Stimulated activated CD4-positive, alpha-beta T cell treated with anti-CD3 and anti-CD28 coated beads, TNF-alpha, amount 100 ng/mL, for 1 hour (primary cell): Measurements from ENCODE around the gene LIMCH1.

ENCODE experiments used
- DNase-seq, 3 donors: peaks; one replicate each; pipeline ENCODE4 v3.0.0-alpha.2; 2020; ENCODE audit warnings: low read depth in 3 of 3, low spot score in 1 of 3

Gene LIMCH1

DNA sequence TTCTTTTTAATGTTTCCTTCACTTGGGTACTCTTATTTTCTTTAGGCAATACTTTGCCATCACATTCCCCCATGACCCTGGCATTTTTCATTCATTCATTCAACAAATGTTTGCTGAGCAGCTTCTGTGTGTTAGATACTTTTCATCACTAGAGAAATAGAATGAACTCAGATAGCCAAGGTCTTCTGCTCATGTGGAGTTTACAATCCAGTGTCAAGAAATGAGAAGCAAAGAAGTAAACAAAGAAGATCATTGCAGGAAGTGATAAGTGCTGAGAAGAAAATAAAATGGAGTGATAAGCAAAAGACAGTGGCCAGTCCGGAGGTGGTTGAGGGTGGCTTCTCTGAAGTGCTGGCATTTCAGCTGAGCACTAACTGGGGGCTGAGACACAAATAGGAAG, 63.1 kb downstream of the LIMCH1 start:
- DNase-seq: no peak

DNA sequence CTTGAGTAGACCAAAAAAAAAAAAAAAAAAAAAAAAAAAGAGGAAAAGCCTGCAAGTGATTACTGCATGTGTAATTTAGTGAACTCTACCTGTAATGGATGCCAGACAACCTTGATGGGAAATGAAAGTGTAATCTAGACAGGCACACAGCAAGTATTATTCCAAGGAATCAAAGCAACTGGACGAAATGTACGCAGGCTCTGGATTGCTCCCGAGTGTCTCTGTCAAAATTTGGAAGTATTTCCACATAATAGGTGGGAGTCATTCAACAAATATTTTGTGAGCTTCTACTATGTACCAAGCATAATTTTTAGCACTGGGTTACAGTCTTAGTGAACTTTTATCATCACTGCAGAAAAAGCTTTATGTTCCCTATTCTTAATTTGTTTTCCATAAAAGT, 64.2 kb downstream of the LIMCH1 start:
- DNase-seq: no peak

DNA sequence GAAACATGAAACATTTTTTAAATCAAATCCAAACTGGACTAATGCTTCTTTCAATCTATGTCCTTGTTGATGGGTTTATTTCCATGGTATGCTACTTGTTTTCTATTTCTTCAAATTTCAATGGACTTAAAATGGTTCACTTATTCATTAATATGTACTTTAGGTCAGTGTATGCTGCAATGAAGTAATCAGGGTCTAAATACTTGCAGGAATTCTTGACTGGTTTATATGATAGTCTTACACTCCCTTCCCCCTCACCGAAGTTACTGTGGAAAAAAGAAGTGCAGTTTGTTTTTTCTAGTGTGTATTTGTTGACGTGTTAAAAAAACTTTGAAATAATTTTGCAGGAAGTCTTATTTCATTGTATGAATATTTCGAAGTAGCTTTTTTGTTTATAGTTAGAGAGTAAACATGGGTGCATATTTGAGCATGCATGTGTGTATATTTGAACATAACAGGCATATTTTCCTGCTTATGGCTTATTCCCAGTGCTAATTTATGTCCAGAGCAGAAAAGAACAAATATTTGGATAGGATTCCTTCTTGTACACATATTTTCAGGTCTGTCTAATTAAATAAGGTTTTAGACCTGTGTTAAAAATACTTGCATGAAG, 65.0 kb downstream of the LIMCH1 start:
- DNase-seq: no peak

DNA sequence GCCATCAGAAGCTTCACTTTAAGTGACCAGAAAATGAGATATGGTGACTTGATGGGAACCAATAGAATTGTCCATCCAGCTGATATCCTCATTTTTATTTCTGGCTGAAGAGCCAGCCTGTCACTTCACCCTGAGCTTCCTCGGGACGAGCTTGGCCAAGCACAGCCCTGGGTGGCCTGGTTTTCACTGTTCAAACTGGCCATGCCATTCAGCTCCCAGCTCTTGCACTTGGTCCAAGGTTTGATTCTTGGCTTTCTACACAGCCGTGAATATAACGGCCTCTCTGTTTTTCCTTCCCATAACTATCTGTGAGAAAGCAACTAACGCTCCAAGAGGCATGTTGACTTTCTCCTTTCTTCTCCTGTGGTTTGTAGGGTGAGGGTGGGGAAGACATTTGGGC, 71.9 kb downstream of the LIMCH1 start:
- DNase-seq: no peak

DNA sequence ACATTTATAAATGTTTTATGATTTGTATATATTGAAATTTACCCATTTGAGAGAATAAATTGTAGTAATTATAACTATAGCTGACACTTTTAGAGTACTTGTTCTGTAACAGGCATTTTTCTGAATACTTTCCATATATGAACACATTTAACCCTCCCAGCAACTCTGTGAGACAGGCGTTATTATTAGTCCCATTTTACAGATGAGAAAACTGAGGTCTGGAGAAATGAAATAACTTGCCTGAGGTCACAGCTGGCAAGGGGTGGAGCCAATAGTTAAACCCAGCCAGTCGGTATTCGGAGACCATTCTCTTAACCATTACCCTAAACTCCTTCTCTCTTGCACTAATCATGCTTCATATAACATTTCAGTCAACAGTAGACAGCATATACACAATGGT, 72.5 kb downstream of the LIMCH1 start:
- no peak for DNase-seq

DNA sequence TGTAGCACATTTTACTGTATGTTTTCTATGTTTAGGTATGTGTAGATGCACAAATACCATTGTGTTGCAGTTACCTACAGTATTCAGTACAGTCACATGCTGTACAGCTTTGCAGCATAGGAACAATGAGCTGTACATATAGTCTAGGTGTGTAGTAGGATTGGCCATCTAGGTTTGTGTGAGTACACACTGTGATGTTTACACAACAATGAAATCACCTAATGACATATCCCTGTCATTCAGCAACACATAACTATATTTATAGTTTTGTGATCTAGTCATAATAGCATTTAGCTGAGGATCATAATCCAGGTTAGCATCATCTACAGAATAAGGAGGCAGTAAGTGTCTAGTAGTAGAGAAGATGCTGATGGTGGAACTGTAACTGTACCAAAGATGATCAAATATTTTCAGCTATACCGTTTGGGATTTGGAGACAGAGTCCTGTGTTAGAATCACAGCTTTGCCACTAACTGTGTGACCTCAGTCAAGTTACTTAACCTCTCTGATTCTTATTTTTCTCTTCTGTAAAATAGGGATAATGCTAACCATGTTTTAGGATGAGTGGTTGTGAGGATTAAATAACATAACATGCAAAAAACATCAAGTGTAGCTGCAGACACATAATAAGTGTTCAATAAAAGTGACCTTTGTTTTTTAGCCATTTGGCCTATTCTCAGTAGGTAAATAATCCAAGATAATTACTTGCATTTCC, 73.3 kb downstream of the LIMCH1 start:
- DNase-seq: no peak

DNA sequence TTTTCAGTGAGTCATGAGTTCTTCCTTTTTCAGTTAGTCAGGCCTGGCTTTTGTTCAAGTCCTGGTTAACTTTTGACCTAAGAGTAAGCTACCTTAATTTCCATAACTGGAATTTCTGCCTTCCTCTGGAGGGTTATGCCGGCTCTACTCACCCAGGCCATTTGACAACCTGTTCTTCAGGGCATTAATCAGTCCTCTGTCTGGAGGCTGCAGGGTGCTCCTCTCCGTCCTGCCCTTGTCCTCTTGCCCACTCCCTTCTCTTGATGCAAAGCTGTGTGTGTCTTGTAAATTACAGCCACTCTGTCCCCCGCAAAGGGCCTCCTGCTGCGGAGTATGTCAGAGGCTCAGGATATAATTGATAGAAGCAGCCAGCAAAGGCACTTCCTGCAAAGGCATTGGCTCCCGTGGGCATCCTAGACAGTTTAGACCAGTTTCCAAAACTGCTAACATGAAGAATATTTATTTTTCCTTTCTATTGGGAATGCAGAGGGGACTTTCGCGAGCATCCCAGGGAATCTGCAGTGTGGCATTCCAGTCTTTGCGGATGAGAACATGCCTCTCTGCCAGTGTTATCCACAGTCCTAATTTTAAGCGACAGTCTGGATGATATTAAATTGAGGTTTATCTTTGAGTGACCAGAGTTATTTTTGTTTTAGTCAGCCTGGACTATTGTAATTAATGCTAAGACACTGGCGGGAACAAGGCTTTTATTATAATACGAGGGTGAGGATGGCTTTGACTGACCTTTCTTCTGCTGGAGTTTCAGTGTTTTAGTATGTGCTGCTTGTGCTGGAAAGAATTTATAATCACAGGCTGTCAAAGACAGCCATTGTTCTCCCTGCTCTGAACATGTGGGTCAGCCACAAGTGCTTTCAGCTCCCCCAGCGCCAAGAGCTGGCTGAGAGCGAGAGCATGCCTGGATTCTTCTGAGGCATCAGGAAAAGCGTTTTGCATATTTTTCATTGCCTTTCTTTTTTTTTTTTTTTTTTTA, 74.2 kb downstream of the LIMCH1 start:
- no peak for DNase-seq

DNA sequence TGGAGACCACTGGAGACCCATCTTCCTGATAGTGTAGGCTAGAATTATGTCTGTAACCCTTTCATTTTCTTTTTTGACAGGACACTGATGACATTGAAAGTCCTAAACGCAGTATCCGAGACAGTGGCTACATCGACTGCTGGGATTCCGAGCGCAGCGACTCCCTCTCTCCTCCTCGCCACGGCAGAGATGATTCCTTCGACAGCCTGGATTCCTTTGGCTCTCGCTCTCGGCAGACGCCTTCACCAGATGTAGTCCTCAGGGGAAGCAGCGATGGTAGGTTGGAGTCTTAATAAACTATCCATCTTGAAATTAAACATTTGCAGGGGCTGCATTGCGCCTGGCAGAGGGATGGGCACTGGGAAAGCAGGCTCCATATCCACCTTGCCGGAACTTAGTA, 75.4 kb downstream of the LIMCH1 start:
- DNase-seq: no peak

DNA sequence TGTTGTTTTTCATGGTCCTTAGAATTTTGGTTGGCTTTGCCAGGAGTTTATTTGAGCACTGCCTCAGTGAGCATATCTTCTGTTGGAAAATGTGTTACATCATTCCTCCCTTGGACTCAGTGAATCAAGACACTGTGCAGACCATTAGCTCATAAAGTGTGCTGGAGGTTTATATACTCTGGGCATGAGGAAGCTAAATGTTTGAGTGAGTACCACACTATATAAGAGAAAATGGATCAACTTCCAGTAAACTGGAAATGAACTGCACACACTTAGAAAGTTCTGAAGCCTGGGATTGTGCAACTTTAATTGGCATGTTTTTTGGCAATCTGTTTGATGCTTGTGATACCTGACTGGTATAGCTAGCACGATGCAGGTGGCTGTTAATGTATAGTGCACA, 75.9 kb downstream of the LIMCH1 start:
- DNase-seq: no peak

DNA sequence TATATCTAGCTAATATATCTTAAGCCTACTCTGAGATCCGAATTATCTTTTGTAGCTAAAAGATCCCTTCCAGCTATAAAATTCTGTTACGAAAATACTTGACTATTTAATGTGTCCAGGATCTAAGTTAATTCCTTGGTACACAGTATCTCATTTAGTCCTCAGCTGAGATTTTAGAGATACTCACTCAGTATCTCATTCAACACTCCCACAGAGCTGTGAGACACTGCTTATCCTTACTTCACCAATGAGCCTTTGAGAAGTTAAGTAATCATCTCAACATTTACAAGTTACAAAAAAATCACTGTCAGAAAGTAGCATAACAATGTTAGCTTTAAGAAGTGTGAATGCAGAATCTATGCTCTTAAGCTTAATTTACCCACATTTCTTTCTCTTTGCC, 76.6 kb downstream of the LIMCH1 start:
- no peak for DNase-seq

DNA sequence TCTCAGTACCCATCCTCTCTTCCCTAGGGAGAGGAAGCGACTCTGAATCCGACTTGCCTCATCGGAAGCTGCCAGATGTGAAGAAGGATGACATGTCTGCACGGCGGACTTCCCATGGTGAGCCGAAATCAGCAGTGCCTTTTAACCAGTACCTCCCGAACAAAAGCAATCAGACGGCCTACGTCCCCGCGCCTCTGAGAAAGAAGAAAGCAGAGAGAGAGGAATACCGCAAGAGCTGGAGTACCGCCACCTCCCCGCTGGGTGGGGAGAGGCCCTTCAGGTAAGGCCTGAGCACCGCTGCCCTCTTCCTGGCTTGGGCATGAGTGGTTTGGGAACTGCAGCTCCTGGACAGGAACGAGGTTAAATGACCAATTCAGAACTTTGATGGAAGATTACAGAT, 81.2 kb downstream of the LIMCH1 start:
- no peak for DNase-seq

DNA sequence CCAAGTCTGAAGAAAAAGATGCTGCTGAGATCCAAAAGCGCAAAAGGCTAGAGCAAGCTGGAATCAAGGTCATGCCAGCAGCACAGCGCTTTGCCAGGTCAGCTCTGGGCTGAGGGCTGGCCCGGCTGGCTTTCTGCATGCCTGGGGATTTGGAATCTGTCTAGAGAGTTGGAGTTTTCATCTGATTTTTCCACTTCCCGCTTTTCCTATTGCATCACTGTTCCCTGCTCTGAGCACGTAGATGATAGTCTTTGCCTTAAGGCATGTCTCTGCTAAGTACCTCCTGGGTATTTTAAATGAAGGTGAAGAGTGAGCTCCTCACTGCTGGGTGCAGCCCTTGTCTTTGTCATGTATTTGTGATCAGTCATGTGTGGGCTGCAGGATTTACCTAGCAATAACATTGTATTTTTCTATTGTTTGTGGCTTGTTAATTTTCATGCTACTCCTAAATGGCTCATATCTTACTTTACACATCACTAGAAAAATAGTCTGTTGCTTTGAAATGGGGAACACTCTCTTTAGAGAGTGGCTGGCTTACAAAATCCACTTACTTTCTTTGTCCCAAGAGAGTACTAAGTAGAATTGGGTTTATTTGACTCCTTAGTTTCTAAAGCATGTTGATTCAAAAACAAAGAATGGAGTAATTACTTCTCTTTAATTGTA, 82.8 kb downstream of the LIMCH1 start:
- DNase-seq: no peak

DNA sequence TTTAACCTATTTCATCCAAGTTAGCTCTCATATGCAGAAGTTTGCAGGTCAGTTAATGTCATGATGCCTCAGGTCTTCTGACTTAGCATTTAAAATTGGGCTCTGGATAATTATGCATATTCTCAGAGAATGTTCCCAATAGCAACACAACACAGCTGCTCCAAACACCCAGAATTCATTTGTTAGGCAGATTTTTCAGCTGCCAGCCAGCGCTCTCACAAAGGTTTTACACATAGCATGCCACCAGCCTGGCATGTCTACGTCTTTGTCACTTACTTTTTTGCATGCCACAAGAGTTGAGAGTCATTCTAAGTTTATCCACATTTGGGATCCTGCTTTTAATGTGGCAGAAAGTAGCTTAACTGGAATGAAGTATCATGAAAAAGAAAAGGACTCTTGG, 84.8 kb downstream of the LIMCH1 start:
- no peak for DNase-seq

DNA sequence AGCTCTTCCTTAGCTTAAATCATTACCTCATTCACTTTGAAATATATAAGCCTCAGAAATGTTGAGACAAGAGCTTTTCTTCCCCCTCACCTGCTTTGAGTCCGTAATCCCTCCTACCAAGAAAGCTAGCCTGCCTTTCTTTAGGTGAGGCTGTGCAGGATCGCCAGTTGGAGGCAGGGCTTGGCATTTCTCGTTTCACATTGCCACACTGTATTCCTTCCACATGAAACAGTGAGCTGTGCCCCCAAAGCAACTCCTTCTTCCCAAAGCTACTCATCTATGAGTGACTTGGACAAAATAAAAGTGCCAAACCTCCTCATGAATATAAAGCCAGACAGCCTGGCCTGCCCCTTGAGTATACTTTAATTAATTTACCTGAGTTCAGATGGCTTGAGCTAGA, 86.8 kb downstream of the LIMCH1 start:
- DNase-seq: no peak

DNA sequence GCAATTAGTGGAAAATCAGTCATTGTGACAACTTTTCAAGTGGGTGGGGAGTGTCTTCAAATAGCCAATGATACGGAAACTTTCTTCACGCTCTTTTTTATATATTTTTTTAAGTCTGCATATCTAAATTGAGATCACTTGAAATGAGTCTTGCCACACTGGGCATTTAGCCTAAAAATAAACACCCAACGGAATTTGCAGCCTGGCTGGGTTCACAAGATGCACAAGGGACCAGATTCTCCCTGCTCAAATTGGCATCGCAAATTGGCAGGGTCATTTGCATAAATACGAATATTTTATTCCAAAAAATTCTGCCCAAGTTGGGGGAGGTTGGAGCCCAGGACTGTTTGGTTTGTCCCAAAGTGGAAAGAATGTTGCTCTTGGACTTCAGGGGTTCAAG, 87.6 kb downstream of the LIMCH1 start:
- DNase-seq: no peak

DNA sequence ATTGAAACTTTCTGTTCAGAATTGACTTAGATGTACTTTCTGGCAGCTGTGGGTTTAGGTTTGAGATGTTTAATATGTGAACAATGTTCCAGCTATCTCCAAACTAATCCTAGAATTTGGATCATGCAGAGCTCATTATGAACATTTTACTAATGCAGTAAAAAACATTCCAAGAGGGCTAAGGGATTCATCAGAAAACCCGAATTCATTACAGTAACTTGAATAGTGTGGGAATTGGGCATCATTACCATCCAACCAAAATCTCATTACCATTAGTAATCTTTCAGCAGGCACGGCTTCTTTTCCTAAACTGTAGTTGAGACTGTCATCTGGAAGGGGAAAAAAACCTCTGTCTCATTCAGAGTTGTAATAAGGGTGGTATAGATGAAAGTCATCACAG, 91.0 kb downstream of the LIMCH1 start:
- DNase-seq: no peak

DNA sequence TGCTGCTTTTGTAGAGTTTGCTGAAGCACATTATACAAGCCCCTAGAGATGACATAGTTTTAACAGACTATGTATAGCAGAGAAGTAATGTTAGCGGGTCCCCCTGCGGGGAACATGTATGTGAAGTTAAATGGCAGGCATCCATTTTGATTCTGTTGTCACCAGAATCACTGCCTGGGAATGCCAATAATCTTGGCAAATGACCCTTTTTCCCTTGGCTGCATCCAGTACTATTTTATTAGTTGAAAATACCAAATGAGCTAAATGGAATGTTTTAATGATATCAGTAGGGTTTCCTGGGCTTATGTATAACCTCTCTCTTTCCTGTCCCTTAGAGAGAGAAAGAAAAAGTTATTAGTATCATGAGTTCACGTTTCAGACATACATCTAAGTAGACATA, 93.6 kb downstream of the LIMCH1 start:
- DNase-seq: no peak

DNA sequence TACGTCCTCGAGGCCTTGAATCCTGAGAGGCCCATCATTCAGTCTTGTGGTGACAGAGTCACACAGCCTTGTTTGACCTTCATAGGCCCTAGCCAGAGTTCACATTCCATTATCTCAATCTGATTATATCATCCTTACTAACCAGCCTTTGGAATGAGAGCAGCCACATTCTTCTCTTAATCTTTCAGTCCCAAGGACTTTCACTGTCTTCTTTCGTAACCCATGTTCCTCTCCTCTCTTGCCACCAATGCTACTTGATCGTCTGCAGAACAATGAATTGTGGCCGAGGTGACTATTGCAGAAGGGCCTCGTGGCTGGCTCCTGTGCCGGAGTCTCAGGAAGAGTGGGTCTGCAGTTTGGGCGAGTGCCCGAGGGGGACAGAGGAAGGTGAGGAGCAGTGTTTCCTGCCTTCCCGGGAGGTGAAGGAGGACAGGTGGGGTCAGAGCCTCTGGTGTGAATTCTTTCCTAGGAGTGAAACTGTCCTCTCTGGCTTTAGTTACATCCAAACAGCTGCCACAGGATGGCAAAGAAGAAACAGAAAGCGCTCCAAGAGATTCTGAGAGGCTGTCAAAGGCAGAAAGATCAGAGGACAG, 94.6 kb downstream of the LIMCH1 start:
- no peak for DNase-seq

DNA sequence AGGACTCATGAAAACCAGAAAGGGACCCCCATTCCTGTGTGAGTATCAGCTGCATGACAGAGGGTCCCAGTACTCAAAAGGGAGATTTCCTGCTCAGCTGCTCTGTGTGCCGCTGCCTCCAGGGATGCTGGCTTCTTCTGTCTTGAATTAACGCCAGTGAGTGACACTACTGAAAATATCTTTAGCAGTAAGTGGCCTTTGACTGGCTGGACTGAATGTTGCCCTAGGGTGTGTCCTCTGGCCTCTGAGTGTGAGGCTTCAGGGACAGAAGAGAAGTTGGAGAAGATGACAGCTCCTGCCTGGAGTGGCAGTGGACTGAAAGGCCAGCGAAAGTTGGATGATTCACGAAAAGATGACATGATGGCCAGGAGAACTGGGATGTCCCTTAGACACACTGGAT, 95.4 kb downstream of the LIMCH1 start:
- DNase-seq: no peak

DNA sequence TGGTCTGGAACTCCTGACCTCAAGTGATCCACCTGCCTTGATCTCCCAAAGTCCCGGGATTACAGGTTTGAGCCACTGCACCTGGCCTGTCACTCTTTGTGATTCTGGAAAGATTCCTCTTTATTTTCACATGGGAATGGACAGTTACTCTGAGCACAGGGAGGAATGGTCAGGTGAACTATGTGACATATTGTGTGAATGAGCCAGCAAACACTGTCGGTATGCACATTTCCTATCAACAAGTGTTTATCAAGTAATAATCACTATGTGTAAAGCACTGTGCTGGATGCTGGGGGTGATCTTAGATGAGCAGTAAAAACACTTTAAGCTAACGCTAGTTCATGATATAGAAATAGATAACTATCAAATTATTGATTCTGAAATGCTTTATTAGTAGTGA, 97.5 kb downstream of the LIMCH1 start:
- no peak for DNase-seq

DNA sequence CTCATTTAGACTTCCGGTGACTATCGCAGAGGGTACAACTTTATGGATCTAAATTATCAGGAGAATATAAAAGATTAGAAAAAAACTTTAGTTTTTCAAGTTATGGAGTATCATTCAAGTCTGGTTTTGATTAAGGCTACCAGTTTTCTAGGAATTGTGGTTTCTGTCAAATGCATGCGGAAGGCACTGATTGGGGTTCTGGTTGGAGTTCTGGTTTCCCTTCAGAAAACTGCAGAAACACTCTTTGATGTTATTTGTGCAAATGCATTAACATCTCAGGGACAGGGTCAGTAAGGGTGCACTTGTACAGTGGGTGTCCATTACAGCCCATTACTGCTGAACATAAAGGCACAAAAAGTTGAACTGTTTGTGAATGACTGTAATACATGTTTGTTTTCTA, 100.2 kb downstream of the LIMCH1 start:
- no peak for DNase-seq
